T-helper 1 cell treated with Interleukin-12 subunit alpha and Interleukin-12 subunit beta and Interleukin-4 antibody, amounts not matched to agents 30 μg/mL and 1 μg/mL, for 36 hours (primary cell): Measurements from ENCODE around the gene SNX3.

ENCODE experiments used
- H3K27ac Mint-ChIP-seq: one replicate; pipeline ENCODE4 v1.8.0; 2021; ENCODE audit warnings: mild to moderate bottlenecking, mixed read lengths
- H3K27me3 Mint-ChIP-seq: one replicate; pipeline ENCODE4 v1.8.0; 2021; ENCODE audit warnings: low read depth, mixed read lengths
- H3K36me3 Mint-ChIP-seq: one replicate; pipeline ENCODE4 v1.8.0; 2021; ENCODE audit warnings: low read depth, mixed read lengths
- H3K4me1 Mint-ChIP-seq: one replicate; pipeline ENCODE4 v1.8.0; 2021; ENCODE audit warnings: low read depth, mixed read lengths
- H3K4me3 Mint-ChIP-seq: one replicate; pipeline ENCODE4 v1.8.0; 2021; ENCODE audit warnings: mild to moderate bottlenecking, moderate library complexity, mixed read lengths
- H3K9me3 Mint-ChIP-seq: one replicate; pipeline ENCODE4 v1.8.0; 2021; ENCODE audit warnings: mixed read lengths

SNX3 gene

GRCh38 chr6:108165714-108166663 is 94.9 kb downstream of the SNX3 start, which contains the start of gene NR2E1:
Gene NR2E1, plus strand, starts transcription at chr6:108166022. Its CDS starts 744 bp downstream, at chr6:108166766.
- peaks cover 12% of the 10 kb centered on the region for H3K4me1 Mint-ChIP-seq
- H3K36me3 Mint-ChIP-seq = peaks cover 8% of the 10 kb centered on the region
- no peaks in the 10 kb centered on the region for H3K9me3 Mint-ChIP-seq
- peak within 1 kb of the TSS; percentile 54 for H3K4me3 Mint-ChIP-seq
- peaks cover 92% of the 10 kb centered on the region for H3K27me3 Mint-ChIP-seq
- H3K27ac Mint-ChIP-seq = peak within 1 kb of the TSS; percentile 89

- peak overlapping the region; percentile 32 for H3K4me3 Mint-ChIP-seq
- no peaks in the 10 kb centered on the region for H3K9me3 Mint-ChIP-seq
- peaks cover 8% of the 10 kb centered on the region for H3K36me3 Mint-ChIP-seq
- H3K27me3 Mint-ChIP-seq = peaks cover 92% of the 10 kb centered on the region
- peaks cover 12% of the 10 kb centered on the region for H3K4me1 Mint-ChIP-seq
- H3K27ac Mint-ChIP-seq = peak overlapping the region; percentile 89
Observed at GRCh38 chr6:108164815-108165706, 95.8 kb downstream of the SNX3 start.

GRCh38 chr6:108164543-108164814 is 96.4 kb downstream of the SNX3 start:
- Mint-ChIP-seq H3K27me3 (peaks cover 92% of the 10 kb centered on the region), H3K36me3 (peaks cover 8% of the 10 kb centered on the region), H3K9me3 (no peaks in the 10 kb centered on the region), H3K4me3 (no peak overlapping the region), H3K4me1 (peaks cover 12% of the 10 kb centered on the region), H3K27ac (peak overlapping the region; percentile 63)

GRCh38 chr6:108163644-108164542 is 96.9 kb downstream of the SNX3 start:
- peak overlapping the region; percentile 21 for H3K4me3 Mint-ChIP-seq
- peaks cover 8% of the 10 kb centered on the region for H3K36me3 Mint-ChIP-seq
- H3K27ac Mint-ChIP-seq = peak overlapping the region; percentile 76
- H3K27me3 Mint-ChIP-seq = peaks cover 92% of the 10 kb centered on the region
- H3K9me3 Mint-ChIP-seq = no peaks in the 10 kb centered on the region
- H3K4me1 Mint-ChIP-seq = peaks cover 8% of the 10 kb centered on the region

GRCh38 chr6:108163267-108163643 is 97.6 kb downstream of the SNX3 start:
- Mint-ChIP-seq H3K27me3 (peaks cover 96% of the 10 kb centered on the region), H3K27ac (no peak overlapping the region)

GRCh38 chr6:108161724-108162282 is 99.0 kb downstream of the SNX3 start:
- H3K36me3 Mint-ChIP-seq = peaks cover 8% of the 10 kb centered on the region
- H3K4me3 Mint-ChIP-seq = no peak overlapping the region
- peaks cover 92% of the 10 kb centered on the region for H3K27me3 Mint-ChIP-seq
- peaks cover 13% of the 10 kb centered on the region for H3K4me1 Mint-ChIP-seq
- H3K27ac Mint-ChIP-seq = no peak overlapping the region
- no peaks in the 10 kb centered on the region for H3K9me3 Mint-ChIP-seq

More at GRCh38 chr6:108163267-108163643, 97.6 kb downstream of the SNX3 start:
- peaks cover 9% of the 10 kb centered on the region for H3K4me1 Mint-ChIP-seq
- H3K9me3 Mint-ChIP-seq = no peaks in the 10 kb centered on the region
- peaks cover 8% of the 10 kb centered on the region for H3K36me3 Mint-ChIP-seq
- no peak overlapping the region for H3K4me3 Mint-ChIP-seq
